ENCODE data around the gene CDH4. TPM values are rescaled to one million over a fixed set of nuclear protein-coding genes. Genes with fewer than 3 reads are reported as not detected.

The CDH4 gene
- total RNA-seq, 1 experiment from 2014 or later: 5.3 TPM

DNA sequence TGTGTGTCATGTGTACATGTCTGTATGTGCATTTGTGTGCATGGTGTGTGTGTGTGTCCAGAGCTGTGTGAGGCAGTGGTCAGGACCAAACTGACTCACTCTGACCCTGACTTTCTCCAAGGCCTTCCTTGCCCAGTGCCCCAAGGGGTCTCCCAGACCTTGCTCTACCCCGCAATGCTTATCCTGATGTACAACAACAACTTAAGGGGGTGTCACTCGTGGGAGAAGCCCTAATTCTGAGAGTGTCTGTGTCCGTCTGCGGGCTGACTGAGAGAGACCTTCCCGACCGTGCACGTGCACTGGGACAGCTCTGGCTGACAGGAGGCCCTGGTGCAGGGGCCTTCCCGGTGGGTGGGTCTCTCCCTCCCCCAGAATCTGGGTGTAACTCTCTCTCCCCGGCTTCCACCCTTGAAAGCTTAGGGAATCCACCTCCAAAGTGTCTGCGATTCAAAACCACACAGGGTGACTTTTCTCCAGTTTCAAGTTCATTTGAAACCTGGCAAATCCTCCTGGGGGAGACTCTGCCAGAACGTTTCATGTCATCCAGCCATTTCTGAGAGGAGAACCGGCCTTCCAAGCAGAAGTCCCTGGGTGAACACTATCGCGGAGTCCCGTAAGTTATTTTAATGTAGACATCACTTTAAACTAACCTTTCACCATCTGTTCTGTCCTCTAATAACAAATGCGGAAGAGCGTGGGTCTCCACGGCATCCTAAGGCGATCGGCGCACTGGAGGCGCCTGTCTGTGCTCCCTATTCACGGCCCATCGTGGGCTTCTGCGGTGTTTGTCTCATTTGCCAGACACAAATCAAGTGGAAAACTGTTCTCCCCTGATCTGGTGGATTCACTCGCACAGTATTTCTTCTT, 588.1 kb downstream of the CDH4 start:
- POLR2A ChIA-PET: interaction anchor here (0.6 kb wide), 1 partner anchor 122 kb away, joined by 5 read pairs; no protein-coding TSS in a partner anchor
- no peaks in the 10 kb centered on the region; the same call in 1 of the 2 replicates for H3K36me3 Mint-ChIP-seq
- ATAC-seq (no peak), DNase-seq (ENCODE audit: low spot score) (no peak)
- no peak overlapping the region for H3K4me3 Mint-ChIP-seq
- no peaks in the 10 kb centered on the region for H3K4me1 Mint-ChIP-seq
- H3K9me3 Mint-ChIP-seq: no peaks in the 10 kb centered on the region
- H3K27ac Mint-ChIP-seq: no peak overlapping the region
- CTCF ChIA-PET: no interaction called here
- H3K27me3 Mint-ChIP-seq (ENCODE audit: low read depth): peaks cover 6% of the 10 kb centered on the region
- TF ChIP-seq, protein P1, sequence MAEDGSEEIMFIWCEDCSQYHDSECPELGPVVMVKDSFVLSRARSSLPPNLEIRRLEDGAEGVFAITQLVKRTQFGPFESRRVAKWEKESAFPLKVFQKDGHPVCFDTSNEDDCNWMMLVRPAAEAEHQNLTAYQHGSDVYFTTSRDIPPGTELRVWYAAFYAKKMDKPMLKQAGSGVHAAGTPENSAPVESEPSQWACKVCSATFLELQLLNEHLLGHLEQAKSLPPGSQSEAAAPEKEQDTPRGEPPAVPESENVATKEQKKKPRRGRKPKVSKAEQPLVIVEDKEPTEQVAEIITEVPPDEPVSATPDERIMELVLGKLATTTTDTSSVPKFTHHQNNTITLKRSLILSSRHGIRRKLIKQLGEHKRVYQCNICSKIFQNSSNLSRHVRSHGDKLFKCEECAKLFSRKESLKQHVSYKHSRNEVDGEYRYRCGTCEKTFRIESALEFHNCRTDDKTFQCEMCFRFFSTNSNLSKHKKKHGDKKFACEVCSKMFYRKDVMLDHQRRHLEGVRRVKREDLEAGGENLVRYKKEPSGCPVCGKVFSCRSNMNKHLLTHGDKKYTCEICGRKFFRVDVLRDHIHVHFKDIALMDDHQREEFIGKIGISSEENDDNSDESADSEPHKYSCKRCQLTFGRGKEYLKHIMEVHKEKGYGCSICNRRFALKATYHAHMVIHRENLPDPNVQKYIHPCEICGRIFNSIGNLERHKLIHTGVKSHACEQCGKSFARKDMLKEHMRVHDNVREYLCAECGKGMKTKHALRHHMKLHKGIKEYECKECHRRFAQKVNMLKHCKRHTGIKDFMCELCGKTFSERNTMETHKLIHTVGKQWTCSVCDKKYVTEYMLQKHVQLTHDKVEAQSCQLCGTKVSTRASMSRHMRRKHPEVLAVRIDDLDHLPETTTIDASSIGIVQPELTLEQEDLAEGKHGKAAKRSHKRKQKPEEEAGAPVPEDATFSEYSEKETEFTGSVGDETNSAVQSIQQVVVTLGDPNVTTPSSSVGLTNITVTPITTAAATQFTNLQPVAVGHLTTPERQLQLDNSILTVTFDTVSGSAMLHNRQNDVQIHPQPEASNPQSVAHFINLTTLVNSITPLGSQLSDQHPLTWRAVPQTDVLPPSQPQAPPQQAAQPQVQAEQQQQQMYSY (CRISPR knock-in tag; IDR thresholded peaks at IDR 0.05): no peak
- TF ChIP-seq KAT7 (CRISPR knock-in tag; IDR thresholded peaks at IDR 0.05; ENCODE audit: borderline replicate concordance) (no peak), SMAD3 (CRISPR knock-in tag; IDR thresholded peaks at IDR 0.05; ENCODE audit: borderline replicate concordance) (no peak), FOXK1 (CRISPR knock-in tag; IDR thresholded peaks at IDR 0.05) (no peak), TEAD4 (CRISPR knock-in tag; IDR thresholded peaks at IDR 0.05) (no peak), ZNF121 (CRISPR knock-in tag; IDR thresholded peaks at IDR 0.05) (no peak), ZNF219 (CRISPR knock-in tag; IDR thresholded peaks at IDR 0.05; ENCODE audit: borderline replicate concordance) (no peak), CBFB (CRISPR knock-in tag; IDR thresholded peaks at IDR 0.05; ENCODE audit: low read depth) (no peak), SMAD4 (CRISPR knock-in tag; IDR thresholded peaks at IDR 0.05) (no peak), JUN (CRISPR knock-in tag; IDR thresholded peaks at IDR 0.05) (no peak), ZNF138 (CRISPR knock-in tag; conservative IDR thresholded peaks at IDR 0.05) (no peak), CREM (CRISPR knock-in tag; IDR thresholded peaks at IDR 0.05) (no peak)
- TF ChIP-seq, protein P2, sequence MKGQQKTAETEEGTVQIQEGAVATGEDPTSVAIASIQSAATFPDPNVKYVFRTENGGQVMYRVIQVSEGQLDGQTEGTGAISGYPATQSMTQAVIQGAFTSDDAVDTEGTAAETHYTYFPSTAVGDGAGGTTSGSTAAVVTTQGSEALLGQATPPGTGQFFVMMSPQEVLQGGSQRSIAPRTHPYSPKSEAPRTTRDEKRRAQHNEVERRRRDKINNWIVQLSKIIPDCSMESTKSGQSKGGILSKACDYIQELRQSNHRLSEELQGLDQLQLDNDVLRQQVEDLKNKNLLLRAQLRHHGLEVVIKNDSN (CRISPR knock-in tag; IDR thresholded peaks at IDR 0.05): no peak
- TF ChIP-seq, protein P3, sequence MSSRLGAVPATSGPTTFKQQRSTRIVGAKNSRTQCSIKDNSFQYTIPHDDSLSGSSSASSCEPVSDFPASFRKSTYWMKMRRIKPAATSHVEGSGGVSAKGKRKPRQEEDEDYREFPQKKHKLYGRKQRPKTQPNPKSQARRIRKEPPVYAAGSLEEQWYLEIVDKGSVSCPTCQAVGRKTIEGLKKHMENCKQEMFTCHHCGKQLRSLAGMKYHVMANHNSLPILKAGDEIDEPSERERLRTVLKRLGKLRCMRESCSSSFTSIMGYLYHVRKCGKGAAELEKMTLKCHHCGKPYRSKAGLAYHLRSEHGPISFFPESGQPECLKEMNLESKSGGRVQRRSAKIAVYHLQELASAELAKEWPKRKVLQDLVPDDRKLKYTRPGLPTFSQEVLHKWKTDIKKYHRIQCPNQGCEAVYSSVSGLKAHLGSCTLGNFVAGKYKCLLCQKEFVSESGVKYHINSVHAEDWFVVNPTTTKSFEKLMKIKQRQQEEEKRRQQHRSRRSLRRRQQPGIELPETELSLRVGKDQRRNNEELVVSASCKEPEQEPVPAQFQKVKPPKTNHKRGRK (CRISPR knock-in tag; IDR thresholded peaks at IDR 0.05; ENCODE audit: borderline replicate concordance): no peak
- TF ChIP-seq, protein P4, sequence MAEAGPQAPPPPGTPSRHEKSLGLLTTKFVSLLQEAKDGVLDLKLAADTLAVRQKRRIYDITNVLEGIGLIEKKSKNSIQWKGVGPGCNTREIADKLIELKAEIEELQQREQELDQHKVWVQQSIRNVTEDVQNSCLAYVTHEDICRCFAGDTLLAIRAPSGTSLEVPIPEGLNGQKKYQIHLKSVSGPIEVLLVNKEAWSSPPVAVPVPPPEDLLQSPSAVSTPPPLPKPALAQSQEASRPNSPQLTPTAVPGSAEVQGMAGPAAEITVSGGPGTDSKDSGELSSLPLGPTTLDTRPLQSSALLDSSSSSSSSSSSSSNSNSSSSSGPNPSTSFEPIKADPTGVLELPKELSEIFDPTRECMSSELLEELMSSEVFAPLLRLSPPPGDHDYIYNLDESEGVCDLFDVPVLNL (CRISPR knock-in tag; IDR thresholded peaks at IDR 0.05; ENCODE audit: borderline replicate concordance, low read depth): no peak
- TF ChIP-seq, protein P5, sequence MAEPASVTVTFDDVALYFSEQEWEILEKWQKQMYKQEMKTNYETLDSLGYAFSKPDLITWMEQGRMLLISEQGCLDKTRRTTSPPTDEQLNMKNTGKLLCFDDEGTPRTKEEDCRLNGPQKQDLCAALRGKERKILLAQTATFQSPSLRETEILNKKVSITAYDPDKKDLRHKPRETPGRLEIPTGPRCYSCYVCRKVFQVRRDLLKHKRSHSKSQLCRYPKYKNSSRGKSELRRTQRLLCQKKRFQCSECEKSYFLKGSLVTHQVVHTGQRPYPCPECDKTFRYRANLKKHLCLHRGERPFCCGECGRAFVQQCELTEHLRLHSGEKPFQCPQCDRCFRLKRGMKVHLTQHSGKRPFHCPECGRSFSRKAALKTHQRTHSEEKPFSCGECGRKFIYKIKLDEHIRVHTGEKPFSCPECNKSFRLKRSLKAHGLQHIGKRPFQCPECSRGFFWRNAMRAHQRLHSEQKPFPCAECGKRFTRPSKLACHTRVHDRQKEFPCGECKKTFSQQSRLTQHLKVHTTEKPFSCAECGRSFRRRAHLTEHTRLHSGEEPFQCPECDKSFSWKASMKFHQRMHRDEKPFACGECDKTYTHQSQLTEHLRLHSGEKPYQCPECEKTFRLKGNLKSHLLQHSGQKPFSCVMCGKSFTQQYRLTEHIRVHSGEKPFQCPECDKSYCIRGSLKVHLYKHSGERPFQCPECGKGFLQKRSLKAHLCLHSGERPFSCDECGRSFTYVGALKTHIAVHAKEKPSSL (CRISPR knock-in tag; conservative IDR thresholded peaks at IDR 0.05): no peak
